ENCODE measurements around the gene NTNG1. TPM values are rescaled to one million over a fixed set of nuclear protein-coding genes. Genes with fewer than 3 reads are reported as not detected.

NTNG1 gene
- total RNA-seq, 1 donor from 2014 or later: 8.1 TPM

DNA sequence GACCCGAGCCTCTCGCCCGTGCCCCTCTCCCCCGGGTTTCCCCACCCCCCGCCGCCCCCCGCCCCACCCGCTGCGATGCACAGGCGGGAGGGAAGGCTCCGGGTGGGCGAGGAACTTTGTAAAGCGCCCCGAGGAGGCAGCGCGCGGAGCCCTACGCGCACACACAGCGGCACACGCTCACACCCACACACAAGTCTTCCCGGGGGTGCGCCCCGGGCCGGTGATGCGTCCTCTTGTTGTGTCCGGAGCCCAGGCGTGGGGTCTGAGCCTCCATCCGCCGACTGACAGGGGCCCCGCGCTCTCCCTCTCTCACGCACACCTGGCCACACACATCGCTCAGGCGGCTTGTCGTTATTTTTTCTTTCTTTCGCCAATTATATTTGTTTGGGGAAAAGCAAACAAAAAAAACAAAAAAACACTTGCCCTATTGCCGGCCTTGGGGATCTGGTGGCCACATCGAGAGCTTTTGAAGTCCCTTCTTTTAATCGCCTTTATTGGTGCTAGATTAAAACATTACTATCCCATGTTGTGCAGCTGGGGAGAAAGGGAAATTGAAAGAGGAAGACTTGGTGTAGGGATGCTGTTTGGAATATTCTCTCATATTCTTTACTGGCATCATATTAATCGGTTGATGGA, 770 bp downstream of the NTNG1 start:
- no peak for FAIRE-seq
- Histone ChIP-seq H4K20me1 (ENCODE audit: insufficient read depth, low read length) (no peaks in the 10 kb centered on the region), H3K9me3 (ENCODE audit: insufficient read depth, low read depth, low read length) (no peaks in the 10 kb centered on the region), H3K27me3 (ENCODE audit: insufficient read depth, low read length) (no peaks in the 10 kb centered on the region), H3K9ac (ENCODE audit: low read length) (peak overlapping the region; percentile 77), H3K4me1 (ENCODE audit: insufficient read depth, low read length) (peaks cover 17% of the 10 kb centered on the region), H3K4me3 (ENCODE audit: insufficient read depth, low read depth, low read length) (peak overlapping the region; percentile 78), H3K27ac (ENCODE audit: low read depth, low read length) (peak overlapping the region; percentile 43), H3K36me3 (ENCODE audit: insufficient read depth, low read length) (no peaks in the 10 kb centered on the region), H3K79me2 (ENCODE audit: insufficient read depth, low read length) (peaks cover 24% of the 10 kb centered on the region), H3K4me2 (ENCODE audit: low read length) (peak overlapping the region; percentile 96), H2AFZ (ENCODE audit: low read depth, low read length) (peak overlapping the region; percentile 65)
- Mint-ChIP-seq H3K27ac (ENCODE audit: unreplicated experiment) (no peak overlapping the region), H3K4me3 (ENCODE audit: unreplicated experiment) (peak overlapping the region; percentile 86), H3K9me3 (ENCODE audit: unreplicated experiment) (no peaks in the 10 kb centered on the region), H3K27me3 (ENCODE audit: low read depth, unreplicated experiment) (no peaks in the 10 kb centered on the region), H3K36me3 (ENCODE audit: low read depth, unreplicated experiment) (no peaks in the 10 kb centered on the region), H3K4me1 (ENCODE audit: low read depth, unreplicated experiment) (peaks cover 17% of the 10 kb centered on the region)
- DNase-seq (ENCODE audit: low read depth): peak; percentile 24
- no peak for TF ChIP-seq CTCF (IDR thresholded peaks at IDR 0.05; ENCODE audit: insufficient read depth, low read depth, low read length)
- no peak for TF ChIP-seq EZH2 (IDR thresholded peaks at IDR 0.05; ENCODE audit: insufficient read depth, low read length)

DNA sequence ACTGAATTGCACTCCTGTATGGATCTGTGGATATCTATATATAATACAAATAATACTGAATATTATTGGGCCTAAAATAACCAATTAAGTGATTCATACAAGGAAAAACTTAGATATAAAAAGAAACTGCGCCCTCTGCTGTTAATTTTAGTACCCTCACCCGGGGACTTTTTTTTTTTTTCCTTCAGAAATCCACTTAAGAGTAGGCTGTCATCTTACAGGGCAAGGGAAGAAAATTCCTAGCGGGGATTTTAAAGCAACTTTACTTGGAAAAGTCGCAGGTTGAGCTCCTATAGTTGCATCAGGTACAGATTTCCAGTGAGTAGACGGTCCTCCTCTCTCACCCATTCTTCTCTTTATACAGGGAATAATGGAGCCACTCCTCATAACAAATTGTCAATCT, 1.3 kb downstream of the NTNG1 start:
- no peaks in the 10 kb centered on the region for H3K9me3 Mint-ChIP-seq (ENCODE audit: unreplicated experiment)

More for the DNA sequence above, 1.3 kb downstream of the NTNG1 start:
- Mint-ChIP-seq H3K4me1 (ENCODE audit: low read depth, unreplicated experiment) (peaks cover 17% of the 10 kb centered on the region), H3K4me3 (ENCODE audit: unreplicated experiment) (peak overlapping the region; percentile 86), H3K27ac (ENCODE audit: unreplicated experiment) (no peak overlapping the region), H3K27me3 (ENCODE audit: low read depth, unreplicated experiment) (no peaks in the 10 kb centered on the region), H3K36me3 (ENCODE audit: low read depth, unreplicated experiment) (no peaks in the 10 kb centered on the region)
- Histone ChIP-seq H3K36me3 (ENCODE audit: insufficient read depth, low read length) (no peaks in the 10 kb centered on the region), H4K20me1 (ENCODE audit: insufficient read depth, low read length) (no peaks in the 10 kb centered on the region), H3K9ac (ENCODE audit: low read length) (peak overlapping the region; percentile 77), H3K27ac (ENCODE audit: low read depth, low read length) (peak overlapping the region; percentile 43), H3K4me3 (ENCODE audit: insufficient read depth, low read depth, low read length) (peak overlapping the region; percentile 78), H2AFZ (ENCODE audit: low read depth, low read length) (peak overlapping the region; percentile 65), H3K4me2 (ENCODE audit: low read length) (peak overlapping the region; percentile 96), H3K27me3 (ENCODE audit: insufficient read depth, low read length) (no peaks in the 10 kb centered on the region), H3K79me2 (ENCODE audit: insufficient read depth, low read length) (peaks cover 24% of the 10 kb centered on the region), H3K9me3 (ENCODE audit: insufficient read depth, low read depth, low read length) (no peaks in the 10 kb centered on the region), H3K4me1 (ENCODE audit: insufficient read depth, low read length) (peaks cover 17% of the 10 kb centered on the region)
- FAIRE-seq (no peak), DNase-seq (ENCODE audit: low read depth) (peak; percentile 51)
- no peak for TF ChIP-seq EZH2 (IDR thresholded peaks at IDR 0.05; ENCODE audit: insufficient read depth, low read length)
- TF ChIP-seq CTCF (IDR thresholded peaks at IDR 0.05; ENCODE audit: insufficient read depth, low read depth, low read length): peak; percentile 64
